GM19395 (cell line): ENCODE data around the gene TTI1.

ENCODE experiments used
- ATAC-seq: cut with Tn5 transposase; IDR thresholded peaks from one replicate; pipeline ENCODE4 v1.9.1; 2021; ENCODE audit warnings: mild to moderate bottlenecking, moderate library complexity; ENCODE audit not compliant: unreplicated experiment

TTI1 gene

GRCh38 chr20:37939701-37940560, 93.3 kb downstream of the TTI1 start:
- no peak for ATAC-seq

GRCh38 chr20:37938954-37939353, 94.3 kb downstream of the TTI1 start:
- ATAC-seq: no peak

- no peak for ATAC-seq
Observed at GRCh38 chr20:37938181-37938750, 95.0 kb downstream of the TTI1 start.

GRCh38 chr20:37937686-37938085, 95.6 kb downstream of the TTI1 start:
- no peak for ATAC-seq

GRCh38 chr20:37936451-37936850, 96.8 kb downstream of the TTI1 start:
- ATAC-seq: no peak

GRCh38 chr20:37936041-37936440, 97.2 kb downstream of the TTI1 start:
- no peak for ATAC-seq

GRCh38 chr20:37935435-37935834, 97.8 kb downstream of the TTI1 start:
- ATAC-seq: no peak

GRCh38 chr20:37934634-37935375, 98.5 kb downstream of the TTI1 start:
- no peak for ATAC-seq

- ATAC-seq: no peak
Observed at GRCh38 chr20:37933786-37934633, 99.2 kb downstream of the TTI1 start.
